ENCODE results near the gene RTN4R.

Gene RTN4R

GRCh38 chr22:20194681-20195593, 73.2 kb downstream of the RTN4R start:
- DNase-seq: no peak

- DNase-seq: no peak
Observed at GRCh38 chr22:20193761-20194494, 74.2 kb downstream of the RTN4R start.

- DNase-seq: no peak
Observed at GRCh38 chr22:20192972-20193760, 75.0 kb downstream of the RTN4R start.

GRCh38 chr22:20192293-20192971, 75.7 kb downstream of the RTN4R start:
- no peak for DNase-seq

GRCh38 chr22:20191803-20192202, 76.3 kb downstream of the RTN4R start:
- DNase-seq: no peak
